ENCODE measurements around the gene MYLK3. TPM values are rescaled to one million over a fixed set of nuclear protein-coding genes. Genes with fewer than 3 reads are reported as not detected.

MYLK3 gene
- total and polyA plus RNA-seq, 9 donors = 0.24 to 2.0 (median 0.68) TPM

DNA sequence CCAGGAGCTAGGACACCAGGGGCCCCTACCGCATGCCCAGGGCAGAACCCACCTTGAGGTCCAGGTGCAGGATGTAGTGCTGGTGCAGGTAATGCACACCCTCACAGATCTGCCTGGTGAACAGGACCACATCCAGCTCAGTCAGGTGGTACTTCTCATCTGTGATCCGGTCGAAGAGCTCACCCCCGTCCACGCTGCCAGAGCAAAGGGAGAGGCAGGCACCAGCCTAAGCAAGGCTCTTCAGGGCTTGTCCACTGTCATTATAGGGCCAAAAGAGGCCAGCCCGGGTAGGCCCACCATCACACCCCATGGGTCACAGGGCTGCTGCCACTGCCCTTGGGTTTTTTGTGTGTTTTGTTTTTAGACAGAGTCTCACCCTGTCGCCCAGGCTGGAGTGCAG is 21.0 kb downstream of the MYLK3 start:
- DNase-seq = no peak
- H3K27ac ChIP-seq = no peak overlapping the region

DNA sequence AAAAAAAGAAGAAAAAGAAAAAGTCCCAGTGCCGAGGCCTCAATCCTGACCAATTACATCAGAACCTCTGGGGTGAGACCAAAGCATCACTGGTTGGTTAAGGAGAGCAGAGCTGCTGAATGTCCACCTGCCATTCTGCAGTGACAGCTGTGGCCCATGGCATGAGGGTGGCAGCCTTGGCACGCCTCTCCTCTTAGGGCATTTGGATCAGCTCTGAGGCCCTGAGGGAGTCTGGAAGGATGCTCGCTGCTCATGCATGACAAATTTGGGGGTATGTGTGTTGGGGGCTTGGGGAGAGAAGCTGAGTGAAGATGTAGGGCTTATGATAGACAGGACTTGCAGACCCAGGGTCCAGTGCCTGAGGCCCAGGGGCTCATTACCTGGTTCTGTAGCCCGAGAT is 26.3 kb downstream of the MYLK3 start:
- 81 to 87% (median 87%) methylated on average over 4 of the region's 4 CpGs for WGBS, 3 donors
- intact Hi-C loops (cut with DNase I) = no loop called here
- H3K27ac ChIP-seq = no peak overlapping the region
- no peak overlapping the region for H3K4me3 ChIP-seq
- no peaks in the 10 kb centered on the region for H3K9me3 ChIP-seq
- DNase-seq = no peak
- TF ChIP-seq, protein P1, sequence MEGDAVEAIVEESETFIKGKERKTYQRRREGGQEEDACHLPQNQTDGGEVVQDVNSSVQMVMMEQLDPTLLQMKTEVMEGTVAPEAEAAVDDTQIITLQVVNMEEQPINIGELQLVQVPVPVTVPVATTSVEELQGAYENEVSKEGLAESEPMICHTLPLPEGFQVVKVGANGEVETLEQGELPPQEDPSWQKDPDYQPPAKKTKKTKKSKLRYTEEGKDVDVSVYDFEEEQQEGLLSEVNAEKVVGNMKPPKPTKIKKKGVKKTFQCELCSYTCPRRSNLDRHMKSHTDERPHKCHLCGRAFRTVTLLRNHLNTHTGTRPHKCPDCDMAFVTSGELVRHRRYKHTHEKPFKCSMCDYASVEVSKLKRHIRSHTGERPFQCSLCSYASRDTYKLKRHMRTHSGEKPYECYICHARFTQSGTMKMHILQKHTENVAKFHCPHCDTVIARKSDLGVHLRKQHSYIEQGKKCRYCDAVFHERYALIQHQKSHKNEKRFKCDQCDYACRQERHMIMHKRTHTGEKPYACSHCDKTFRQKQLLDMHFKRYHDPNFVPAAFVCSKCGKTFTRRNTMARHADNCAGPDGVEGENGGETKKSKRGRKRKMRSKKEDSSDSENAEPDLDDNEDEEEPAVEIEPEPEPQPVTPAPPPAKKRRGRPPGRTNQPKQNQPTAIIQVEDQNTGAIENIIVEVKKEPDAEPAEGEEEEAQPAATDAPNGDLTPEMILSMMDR (IDR thresholded peaks at IDR 0.05) = no peak
- no peaks in the 10 kb centered on the region for H3K36me3 ChIP-seq
- H3K27me3 ChIP-seq = no peaks in the 10 kb centered on the region
- no peaks in the 10 kb centered on the region for H3K4me1 ChIP-seq (ENCODE audit: insufficient read depth)

More for the DNA sequence above, 21.0 kb downstream of the MYLK3 start:
- intact Hi-C loops (cut with DNase I) = no loop called here
- H3K4me1 ChIP-seq (ENCODE audit: insufficient read depth) = no peaks in the 10 kb centered on the region
- H3K4me3 ChIP-seq = no peak overlapping the region
- WGBS, 3 donors = 84 to 95% (median 93%) methylated on average over 6 to 7 of the region's 7 CpGs
- H3K9me3 ChIP-seq = no peaks in the 10 kb centered on the region
- no peak for TF ChIP-seq EP300 (IDR thresholded peaks at IDR 0.05)
- no peak for TF ChIP-seq POLR2A (IDR thresholded peaks at IDR 0.05)
- TF ChIP-seq, protein P1 (IDR thresholded peaks at IDR 0.05) = no peak
- H3K36me3 ChIP-seq = no peaks in the 10 kb centered on the region
- no peaks in the 10 kb centered on the region for H3K27me3 ChIP-seq

DNA sequence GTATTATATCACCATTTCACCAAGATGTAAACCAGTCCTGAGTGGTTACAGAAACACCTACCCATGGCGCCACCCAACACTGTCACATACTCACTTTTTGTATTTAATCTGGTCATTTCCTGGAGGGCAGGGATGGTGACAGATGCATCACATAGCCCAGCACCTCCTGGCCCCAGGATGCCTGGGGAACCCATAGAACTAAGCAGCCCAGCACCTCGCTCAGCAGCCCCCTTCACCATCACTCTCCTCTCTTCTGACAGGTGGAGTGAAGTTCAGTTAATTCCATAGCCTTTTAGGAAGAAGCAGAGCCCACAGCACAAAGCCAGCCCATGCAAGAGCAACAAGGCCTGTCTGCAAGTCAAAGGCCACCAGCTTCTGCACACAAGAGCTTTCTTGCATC is 27.5 kb downstream of the MYLK3 start:
- H3K36me3 ChIP-seq = no peaks in the 10 kb centered on the region
- WGBS, 3 donors = 90 to 95% (median 93%) methylated on average over 2 of the region's 2 CpGs
- H3K4me1 ChIP-seq (ENCODE audit: insufficient read depth) = no peaks in the 10 kb centered on the region
- H3K4me3 ChIP-seq = no peak overlapping the region
- no peak overlapping the region for H3K27ac ChIP-seq
- DNase-seq = no peak
- no peak for TF ChIP-seq POLR2A (IDR thresholded peaks at IDR 0.05)
- H3K9me3 ChIP-seq = no peaks in the 10 kb centered on the region
- H3K27me3 ChIP-seq = no peaks in the 10 kb centered on the region
- intact Hi-C loops (cut with DNase I) = no loop called here

DNA sequence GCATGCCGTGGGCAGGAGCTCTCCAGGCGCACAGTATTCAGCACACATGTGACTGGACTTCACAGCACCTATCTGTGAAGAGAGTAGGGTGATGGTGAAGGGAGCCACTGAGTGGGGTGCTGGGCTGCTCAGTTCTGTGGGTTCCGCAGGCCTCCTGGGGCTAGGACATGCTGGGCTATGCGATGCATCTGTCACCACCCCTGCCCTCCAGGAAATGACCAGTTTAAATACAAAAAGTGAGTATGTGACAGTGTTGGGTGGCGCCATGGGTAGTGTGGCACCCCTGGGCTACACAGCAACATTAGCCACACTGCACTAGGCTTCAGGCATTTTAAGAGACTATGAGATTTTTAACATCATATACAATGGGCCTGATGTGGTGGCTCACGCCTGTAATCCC is 28.6 kb downstream of the MYLK3 start:
- intact Hi-C loops (cut with DNase I) = no loop called here
- no peak for TF ChIP-seq POLR2A (IDR thresholded peaks at IDR 0.05)
- no peak for TF ChIP-seq EP300 (IDR thresholded peaks at IDR 0.05)
- TF ChIP-seq, protein P1 (IDR thresholded peaks at IDR 0.05) = no peak
- 93 to 97% (median 94%) methylated on average over 6 of the region's 6 CpGs for WGBS, 3 donors
- H3K4me3 ChIP-seq = no peak overlapping the region
- no peaks in the 10 kb centered on the region for H3K9me3 ChIP-seq
- no peaks in the 10 kb centered on the region for H3K4me1 ChIP-seq (ENCODE audit: insufficient read depth)
- no peaks in the 10 kb centered on the region for H3K36me3 ChIP-seq
- no peak overlapping the region for H3K27ac ChIP-seq
- no peaks in the 10 kb centered on the region for H3K27me3 ChIP-seq
- DNase-seq = no peak

DNA sequence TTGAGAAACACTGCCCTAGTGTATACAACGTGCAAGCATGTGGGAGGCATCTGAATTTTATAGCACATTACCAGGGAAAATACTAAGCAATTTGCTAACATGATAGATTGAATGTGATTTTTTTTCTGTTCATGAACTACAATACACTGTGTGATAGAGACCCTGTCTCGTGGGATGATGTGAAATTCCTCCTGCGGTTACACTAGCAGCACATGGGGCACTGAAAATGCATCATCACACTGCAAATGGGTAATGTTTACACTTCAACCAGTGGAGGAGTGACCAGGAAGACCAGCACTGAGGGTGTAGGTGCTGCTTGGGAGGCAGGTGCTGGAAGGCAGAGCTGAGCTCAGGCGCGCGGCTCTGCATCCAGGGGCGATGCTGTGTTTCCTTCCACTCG is 29.9 kb downstream of the MYLK3 start:
- Histone ChIP-seq H3K4me1 (ENCODE audit: insufficient read depth) (no peaks in the 10 kb centered on the region), H3K27ac (no peak overlapping the region), H3K36me3 (no peaks in the 10 kb centered on the region), H3K4me3 (no peak overlapping the region), H3K27me3 (no peaks in the 10 kb centered on the region), H3K9me3 (no peaks in the 10 kb centered on the region)
- intact Hi-C loops (cut with DNase I) = no loop called here
- DNase-seq = no peak
- WGBS, 3 donors = 74 to 80% (median 77%) methylated on average over 8 of the region's 8 CpGs
- TF ChIP-seq, protein P1 (IDR thresholded peaks at IDR 0.05) = no peak
- no peak for TF ChIP-seq EP300 (IDR thresholded peaks at IDR 0.05)
